ENCODE data around the gene INSRR. TPM values are rescaled to one million over a fixed set of nuclear protein-coding genes. Genes with fewer than 3 reads are reported as not detected.

The INSRR gene
- polyA plus RNA-seq, 3 donors = not detected

DNA sequence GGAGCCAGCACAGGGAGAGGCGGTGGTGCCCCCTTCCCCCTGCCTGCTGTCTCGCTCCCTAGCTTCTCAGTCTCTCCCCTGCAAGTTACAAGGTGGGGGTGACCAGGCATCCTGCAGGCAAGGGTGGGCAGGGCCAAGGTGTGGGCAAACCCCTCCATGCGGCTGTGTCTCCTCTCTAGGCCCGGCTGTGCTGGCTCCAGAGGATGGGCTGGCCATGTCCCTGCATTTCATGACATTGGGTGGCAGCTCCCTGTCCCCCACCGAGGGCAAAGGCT, 16.4 kb upstream of the INSRR start:
- Mint-ChIP-seq H3K27ac (no peak overlapping the region), H3K27me3 (ENCODE audit: low read depth in 3 of 3) (peaks cover 19 to 32% (median 24%) of the 10 kb centered on the region in 3 donors)
- no peaks in the 10 kb centered on the region for H3K9me3 ChIP-seq (replicated peaks in 1 of 2; ENCODE audit: control insufficient read depth in 1 of 2, insufficient read depth in 1 of 2, low read length in 2 of 2)

DNA sequence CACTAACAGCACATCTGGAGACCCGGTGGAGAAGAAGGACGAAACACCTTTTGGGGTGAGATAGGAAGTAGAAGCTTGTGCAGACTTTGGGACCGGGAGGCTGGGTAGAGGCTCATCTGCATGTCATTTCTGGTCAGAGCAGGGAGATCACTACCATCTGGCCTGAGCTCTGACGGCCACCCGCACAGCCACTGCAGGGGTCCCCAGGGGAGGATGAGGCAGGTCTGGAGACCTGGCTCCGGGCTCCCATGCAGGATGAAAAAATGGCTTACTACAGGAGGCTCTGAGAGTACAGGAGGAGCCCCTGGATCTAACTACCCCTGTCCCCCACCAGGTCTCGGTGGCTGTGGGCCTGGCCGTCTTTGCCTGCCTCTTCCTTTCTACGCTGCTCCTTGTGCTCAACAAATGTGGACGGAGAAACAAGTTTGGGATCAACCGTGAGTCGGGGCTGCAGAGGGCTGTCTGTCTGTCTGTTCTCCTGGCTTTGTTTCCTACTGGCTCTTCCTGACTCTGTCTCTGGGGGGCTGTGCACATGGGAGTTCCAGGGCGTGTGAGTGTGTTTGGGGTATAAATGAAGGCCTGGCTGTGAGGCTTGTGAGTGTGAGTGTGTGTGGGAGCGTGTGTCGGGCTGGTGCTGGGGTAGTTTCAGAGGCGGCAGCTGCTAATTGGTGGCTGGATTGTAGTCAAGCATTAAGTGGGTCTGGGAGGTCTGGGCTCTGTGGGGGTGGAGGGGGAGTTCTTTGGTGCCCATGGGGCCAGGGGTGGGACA, 15.8 kb upstream of the INSRR start:
- H3K36me3 Mint-ChIP-seq = no peaks in the 10 kb centered on the region
- Histone ChIP-seq H3K4me3 (replicated peaks in 1 of 3; ENCODE audit: low read depth in 2 of 3, low read length in 3 of 3) (no peak overlapping the region), H3K79me2 (ENCODE audit: insufficient read depth, low read length) (no peaks in the 10 kb centered on the region), H3K36me3 (replicated peaks in 1 of 2; ENCODE audit: control insufficient read depth in 1 of 2, insufficient read depth in 2 of 2, low read length in 2 of 2) (no peaks in the 10 kb centered on the region), H3K9ac (ENCODE audit: insufficient read depth, low read length, poor library complexity, severe bottlenecking) (no peak overlapping the region), H3K27me3 (ENCODE audit: control insufficient read depth in 2 of 2, insufficient read depth in 2 of 2, low read length in 2 of 2) (peaks cover 0 to 12% of the 10 kb centered on the region in 2 donors), H3K4me1 (ENCODE audit: control insufficient read depth in 1 of 2, insufficient read depth in 2 of 2, low read length in 2 of 2) (no peaks in the 10 kb centered on the region), H2AFZ (ENCODE audit: insufficient read depth, low read depth, low read length, poor library complexity, severe bottlenecking) (no peak overlapping the region), H4K20me1 (ENCODE audit: insufficient read depth, low read length) (no peaks in the 10 kb centered on the region), H3K9me3 (replicated peaks in 1 of 2; ENCODE audit: control insufficient read depth in 1 of 2, insufficient read depth in 1 of 2, low read length in 2 of 2) (no peaks in the 10 kb centered on the region), H3K4me2 (replicated peaks; ENCODE audit: extremely low read depth, low read length, poor library complexity, severe bottlenecking) (no peak overlapping the region), H3K27ac (ENCODE audit: low read depth in 1 of 2, low read length in 2 of 2) (no peak overlapping the region)
- no peaks in the 10 kb centered on the region for H3K4me1 Mint-ChIP-seq
- DNase-seq = no peak
- H3K27ac Mint-ChIP-seq = no peak overlapping the region
- H3K4me3 Mint-ChIP-seq = no peak overlapping the region
- H3K9me3 Mint-ChIP-seq = no peaks in the 10 kb centered on the region
- H3K27me3 Mint-ChIP-seq (ENCODE audit: low read depth in 3 of 3) = peaks cover 19 to 29% (median 27%) of the 10 kb centered on the region in 3 donors
- 94% methylated on average over 13 of the region's 16 CpGs for WGBS (ENCODE audit: insufficient coverage)
- intact Hi-C loops (cut with micrococcal nuclease) = no loop called here
- TF ChIP-seq, protein P1, sequence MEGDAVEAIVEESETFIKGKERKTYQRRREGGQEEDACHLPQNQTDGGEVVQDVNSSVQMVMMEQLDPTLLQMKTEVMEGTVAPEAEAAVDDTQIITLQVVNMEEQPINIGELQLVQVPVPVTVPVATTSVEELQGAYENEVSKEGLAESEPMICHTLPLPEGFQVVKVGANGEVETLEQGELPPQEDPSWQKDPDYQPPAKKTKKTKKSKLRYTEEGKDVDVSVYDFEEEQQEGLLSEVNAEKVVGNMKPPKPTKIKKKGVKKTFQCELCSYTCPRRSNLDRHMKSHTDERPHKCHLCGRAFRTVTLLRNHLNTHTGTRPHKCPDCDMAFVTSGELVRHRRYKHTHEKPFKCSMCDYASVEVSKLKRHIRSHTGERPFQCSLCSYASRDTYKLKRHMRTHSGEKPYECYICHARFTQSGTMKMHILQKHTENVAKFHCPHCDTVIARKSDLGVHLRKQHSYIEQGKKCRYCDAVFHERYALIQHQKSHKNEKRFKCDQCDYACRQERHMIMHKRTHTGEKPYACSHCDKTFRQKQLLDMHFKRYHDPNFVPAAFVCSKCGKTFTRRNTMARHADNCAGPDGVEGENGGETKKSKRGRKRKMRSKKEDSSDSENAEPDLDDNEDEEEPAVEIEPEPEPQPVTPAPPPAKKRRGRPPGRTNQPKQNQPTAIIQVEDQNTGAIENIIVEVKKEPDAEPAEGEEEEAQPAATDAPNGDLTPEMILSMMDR (IDR thresholded peaks at IDR 0.05) = no peak

More for the DNA sequence above, 16.4 kb upstream of the INSRR start:
- no peaks in the 10 kb centered on the region for H3K36me3 Mint-ChIP-seq
- TF ChIP-seq, protein P1 (IDR thresholded peaks at IDR 0.05) = no peak
- H2AFZ ChIP-seq (ENCODE audit: insufficient read depth, low read depth, low read length, poor library complexity, severe bottlenecking) = no peak overlapping the region
- H3K27ac ChIP-seq (ENCODE audit: low read depth in 1 of 2, low read length in 2 of 2) = no peak overlapping the region
- peaks cover 0 to 12% of the 10 kb centered on the region in 2 donors for H3K27me3 ChIP-seq (ENCODE audit: control insufficient read depth in 2 of 2, insufficient read depth in 2 of 2, low read length in 2 of 2)
- no peaks in the 10 kb centered on the region for H3K4me1 ChIP-seq (ENCODE audit: control insufficient read depth in 1 of 2, insufficient read depth in 2 of 2, low read length in 2 of 2)
- no peaks in the 10 kb centered on the region for H3K36me3 ChIP-seq (replicated peaks in 1 of 2; ENCODE audit: control insufficient read depth in 1 of 2, insufficient read depth in 2 of 2, low read length in 2 of 2)
- no peaks in the 10 kb centered on the region for H4K20me1 ChIP-seq (ENCODE audit: insufficient read depth, low read length)
- no peak overlapping the region for H3K4me3 Mint-ChIP-seq
- no peaks in the 10 kb centered on the region for H3K4me1 Mint-ChIP-seq
- H3K4me3 ChIP-seq (replicated peaks in 1 of 3; ENCODE audit: low read depth in 2 of 3, low read length in 3 of 3) = no peak overlapping the region
- DNase-seq = no peak
- 90% methylated on average over 2 of the region's 5 CpGs for WGBS (ENCODE audit: insufficient coverage)
- H3K4me2 ChIP-seq (replicated peaks; ENCODE audit: extremely low read depth, low read length, poor library complexity, severe bottlenecking) = no peak overlapping the region
- intact Hi-C loops (cut with micrococcal nuclease) = no loop called here
- H3K9ac ChIP-seq (ENCODE audit: insufficient read depth, low read length, poor library complexity, severe bottlenecking) = no peak overlapping the region
- H3K79me2 ChIP-seq (ENCODE audit: insufficient read depth, low read length) = no peaks in the 10 kb centered on the region
- no peaks in the 10 kb centered on the region for H3K9me3 Mint-ChIP-seq

All from CD14-positive monocyte (primary cell).